Activated CD4-positive, CD25-positive, alpha-beta regulatory T cell treated with anti-CD3 and anti-CD28 coated beads, Interleukin-2, amount 50 U/mL, for 72 hours (primary cell): ENCODE results near the gene GPC3.
"Not testable (repeated sequence)": the region's sequence is repeated elsewhere in the genome, so short reads cannot be mapped to it uniquely, and the experiment has no call there.

Experiments
- DNase-seq: peaks from one replicate; pipeline ENCODE4 v3.0.0; 2021

The GPC3 gene

GRCh38 chrX:133994576-133994975, 9.2 kb upstream of the GPC3 start:
- DNase-seq: no peak

- no peak for DNase-seq
These were observed 7.5 kb upstream of the GPC3 start for GRCh38 chrX:133992882-133993281.

GRCh38 chrX:133991814-133992213, 6.4 kb upstream of the GPC3 start:
- DNase-seq: no peak

GRCh38 chrX:133991057-133991456, 5.7 kb upstream of the GPC3 start:
- DNase-seq: not testable (repeated sequence)

GRCh38 chrX:133989993-133990392, 4.6 kb upstream of the GPC3 start:
- DNase-seq: no peak

- no peak for DNase-seq
These were observed 4.1 kb upstream of the GPC3 start for GRCh38 chrX:133989490-133989889.

- no peak for DNase-seq
These were observed 2.6 kb upstream of the GPC3 start for GRCh38 chrX:133988010-133988409.

- no peak for DNase-seq
These were observed 1.8 kb upstream of the GPC3 start for GRCh38 chrX:133987188-133987587.

GRCh38 chrX:133985967-133986683, 731 bp upstream of the GPC3 start:
- no peak for DNase-seq

- DNase-seq: no peak
These were observed 584 bp downstream of the GPC3 start for GRCh38 chrX:133984857-133985163.

- DNase-seq: no peak
These were observed 1.2 kb downstream of the GPC3 start for GRCh38 chrX:133983974-133984845.

GRCh38 chrX:133983256-133983973, 2.0 kb downstream of the GPC3 start:
- DNase-seq: no peak

GRCh38 chrX:133981924-133982323, 3.5 kb downstream of the GPC3 start:
- DNase-seq: no peak

GRCh38 chrX:133980832-133981588, 4.4 kb downstream of the GPC3 start:
- no peak for DNase-seq

- DNase-seq: no peak
These were observed 5.0 kb downstream of the GPC3 start for GRCh38 chrX:133980406-133980805.

GRCh38 chrX:133979641-133980230, 5.7 kb downstream of the GPC3 start:
- no peak for DNase-seq

GRCh38 chrX:133973704-133974103, 11.7 kb downstream of the GPC3 start:
- DNase-seq: no peak

GRCh38 chrX:133972916-133973315, 12.5 kb downstream of the GPC3 start:
- no peak for DNase-seq

GRCh38 chrX:133971586-133971985, 13.8 kb downstream of the GPC3 start:
- DNase-seq: no peak

GRCh38 chrX:133970076-133970475, 15.3 kb downstream of the GPC3 start:
- DNase-seq: no peak

- no peak for DNase-seq
These were observed 16.2 kb downstream of the GPC3 start for GRCh38 chrX:133969191-133969590.

- DNase-seq: no peak
These were observed 17.3 kb downstream of the GPC3 start for GRCh38 chrX:133968109-133968508.

GRCh38 chrX:133966199-133966598, 19.2 kb downstream of the GPC3 start:
- DNase-seq: no peak
